Body of pancreas (tissue), 4 donors: Measurements from ENCODE around the gene MIA3. TPM values are rescaled to one million over a fixed set of nuclear protein-coding genes. Genes with fewer than 3 reads are reported as not detected.
"Not testable (repeated sequence)": the region's sequence is repeated elsewhere in the genome, so short reads cannot be mapped to it uniquely, and the experiment has no call there.

Source experiments
- ATAC-seq: fragments of 150-250 bp; one replicate; pipeline ENCODE4 v1.9.1; 2016
- DNase-seq, 4 donors: peaks; one replicate each; pipeline ENCODE4 v3.0.0-alpha.2; 2019
- H3K27ac ChIP-seq, 4 donors: fragments of 200-600 bp; sonication (generic); 1 replicate in 3 of 4; 2 replicates in 1 of 4; pipeline versions ENCODE4 v1.5.1 to v1.6.1; 2016 to 2019; ENCODE audit warnings: mild to moderate bottlenecking in 1 of 4, mixed read lengths in 1 of 4, moderate library complexity in 1 of 4
- H3K27me3 ChIP-seq, 2 donors: fragments of 200-600 bp; sonication (generic); one replicate each; pipeline ENCODE4 v1.6.0; 2016; ENCODE audit warnings: mild to moderate bottlenecking in 1 of 2
- H3K36me3 ChIP-seq, 2 donors: fragments of 200-600 bp; sonication (generic); replicated peaks in 1 of 2; 2 replicates each; pipeline ENCODE4 v1.5.1; 2016; ENCODE audit warnings: low read depth in 2 of 2; ENCODE audit not compliant: insufficient read depth in 1 of 2
- H3K4me1 ChIP-seq: fragments of 200-600 bp; sonication (generic); one replicate; pipeline ENCODE4 v1.6.0; 2016
- H3K4me3 ChIP-seq, 2 donors: fragments of 200-600 bp; sonication (generic); 1 replicate in 1 of 2; 2 replicates in 1 of 2; pipeline ENCODE4 v1.5.1; 2016 to 2019
- H3K9me3 ChIP-seq, 3 donors: fragments of 200-600 bp; sonication (generic); 1 replicate in 2 of 3; 2 replicates in 1 of 3; pipeline ENCODE4 v1.5.1; 2016
- POLR2A ChIP-seq, 3 donors: fragments of 450-650 bp; IDR thresholded peaks; one replicate each; pipeline ENCODE4 v1.6.1; 2016; ENCODE audit warnings: antibody characterized with exemption in 3 of 3, mild to moderate bottlenecking in 2 of 3
- WGBS, 2 donors: methylation state at CpG; one replicate each; pipeline ENCODE4 v1.1.5; 2017; 5-methylcytosine and 5-hydroxymethylcytosine counted together
- intact Hi-C: fragments of 100-400 bp; cut with DNase I; formaldehyde crosslinking; loops from one replicate; pipeline ENCODE4 v1.15.1; 2023
- total RNA-seq, 2 donors: library from RNA; depleted of rRNA; stranded (reverse); fragments of >200 nt; gene quantifications; one replicate each; pipeline ENCODE4 v1.1.0, GENCODE V29; 2016
- TF ChIP-seq, protein P1 (sequence below), 7 experiments: fragments of 450-650 bp in 4 of 7; fragments of 200-600 bp in 3 of 7; sonication (generic) in 3 of 7; IDR thresholded peaks; one replicate each; pipeline ENCODE4 v1.5.1; 2016 to 2019; ENCODE audit warnings: antibody characterized with exemption in 7 of 7

The MIA3 gene
- total RNA-seq, 2 donors from 2014 or later, result 32.2 to 44.8 TPM

DNA sequence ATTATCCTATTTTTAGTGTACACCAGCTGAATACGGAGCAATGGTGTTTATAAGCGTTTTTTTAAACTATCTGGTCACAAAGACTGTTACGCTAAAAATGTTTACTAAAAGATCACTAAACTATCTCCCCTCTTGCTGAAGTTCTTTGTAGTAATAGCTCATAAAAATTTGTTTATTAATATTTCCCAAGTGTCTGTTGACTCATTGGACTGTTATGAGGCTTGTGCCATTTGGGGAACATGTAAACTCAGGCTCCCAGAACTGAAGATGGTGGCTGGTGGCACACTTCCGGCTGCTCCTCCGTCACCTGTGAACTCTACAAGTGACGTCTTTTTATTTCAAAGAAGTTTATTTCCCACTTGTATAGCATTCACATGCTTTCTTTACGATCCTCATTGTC lies 48.1 kb downstream of the MIA3 start:
- H3K4me1 ChIP-seq, result no peaks in the 10 kb centered on the region
- H3K27me3 ChIP-seq, result no peaks in the 10 kb centered on the region
- intact Hi-C loops, result no loop called here
- no peaks in the 10 kb centered on the region for H3K9me3 ChIP-seq
- TF ChIP-seq, protein P1, sequence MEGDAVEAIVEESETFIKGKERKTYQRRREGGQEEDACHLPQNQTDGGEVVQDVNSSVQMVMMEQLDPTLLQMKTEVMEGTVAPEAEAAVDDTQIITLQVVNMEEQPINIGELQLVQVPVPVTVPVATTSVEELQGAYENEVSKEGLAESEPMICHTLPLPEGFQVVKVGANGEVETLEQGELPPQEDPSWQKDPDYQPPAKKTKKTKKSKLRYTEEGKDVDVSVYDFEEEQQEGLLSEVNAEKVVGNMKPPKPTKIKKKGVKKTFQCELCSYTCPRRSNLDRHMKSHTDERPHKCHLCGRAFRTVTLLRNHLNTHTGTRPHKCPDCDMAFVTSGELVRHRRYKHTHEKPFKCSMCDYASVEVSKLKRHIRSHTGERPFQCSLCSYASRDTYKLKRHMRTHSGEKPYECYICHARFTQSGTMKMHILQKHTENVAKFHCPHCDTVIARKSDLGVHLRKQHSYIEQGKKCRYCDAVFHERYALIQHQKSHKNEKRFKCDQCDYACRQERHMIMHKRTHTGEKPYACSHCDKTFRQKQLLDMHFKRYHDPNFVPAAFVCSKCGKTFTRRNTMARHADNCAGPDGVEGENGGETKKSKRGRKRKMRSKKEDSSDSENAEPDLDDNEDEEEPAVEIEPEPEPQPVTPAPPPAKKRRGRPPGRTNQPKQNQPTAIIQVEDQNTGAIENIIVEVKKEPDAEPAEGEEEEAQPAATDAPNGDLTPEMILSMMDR (IDR thresholded peaks at IDR 0.05), result no peak
- TF ChIP-seq POLR2A (IDR thresholded peaks at IDR 0.05), result no peak
- no peak overlapping the region for H3K4me3 ChIP-seq
- ATAC-seq (no peak), DNase-seq (no peak)
- no peak overlapping the region for H3K27ac ChIP-seq
- WGBS, 2 donors, result 88 to 93% methylated on average over 7 of the region's 7 CpGs
- peaks cover 17 to 46% of the 10 kb centered on the region in 2 donors for H3K36me3 ChIP-seq

DNA sequence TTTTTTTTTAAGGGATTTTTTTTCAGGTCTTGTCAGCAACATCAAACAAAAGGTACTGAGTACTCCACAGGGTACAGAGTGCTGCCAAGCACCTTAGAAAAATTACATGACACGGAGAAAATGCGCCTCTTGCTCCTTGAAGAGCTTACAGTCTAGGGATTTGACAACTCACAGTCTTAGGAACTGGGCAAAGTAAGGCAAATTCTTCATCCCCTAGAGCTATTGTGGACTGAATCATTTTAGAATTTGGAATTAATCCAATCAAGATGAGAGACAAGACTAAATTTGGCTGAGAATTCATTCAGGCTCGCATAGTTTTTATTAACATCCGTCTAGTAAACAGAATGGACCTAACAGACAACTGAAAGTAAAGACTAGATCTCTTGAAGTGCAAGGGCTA lies 50.3 kb downstream of the MIA3 start:
- DNase-seq, H3K9me3 ChIP-seq, H3K27me3 ChIP-seq, intact Hi-C loops, H3K4me3 ChIP-seq, ATAC-seq, H3K27ac ChIP-seq, H3K4me1 ChIP-seq: not testable (repeated sequence)
- H3K36me3 ChIP-seq, result peaks cover 17 to 26% of the 10 kb centered on the region in 2 donors
- WGBS, 2 donors, result 83 to 94% methylated on average over 1 to 2 of the region's 4 CpGs

DNA sequence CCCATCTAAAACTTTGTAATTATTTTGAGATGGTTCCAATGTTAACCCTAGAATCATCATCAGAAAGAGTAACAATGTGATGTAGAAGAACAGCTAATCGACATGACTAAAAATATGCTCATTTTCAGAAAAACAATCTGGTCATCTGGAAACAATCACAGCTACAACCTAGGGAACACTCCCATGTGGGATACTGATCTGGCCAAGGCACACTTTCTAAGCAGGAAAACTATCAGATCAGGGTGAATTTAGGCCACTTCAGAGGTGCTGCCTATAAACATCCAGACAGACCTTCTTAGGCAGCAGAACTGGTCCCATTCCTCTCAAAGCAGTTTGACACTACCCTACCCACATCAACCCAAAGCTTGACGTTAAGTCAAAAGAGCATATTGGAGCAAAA lies 51.2 kb downstream of the MIA3 start:
- intact Hi-C loops, DNase-seq, H3K4me1 ChIP-seq, H3K27me3 ChIP-seq, ATAC-seq, H3K4me3 ChIP-seq, H3K27ac ChIP-seq, H3K9me3 ChIP-seq: not testable (repeated sequence)
- no CpG with 5 or more reads among the region's 2 CpGs for WGBS, 2 donors
- peaks cover 21% of the 10 kb centered on the region in 2 donors for H3K36me3 ChIP-seq

DNA sequence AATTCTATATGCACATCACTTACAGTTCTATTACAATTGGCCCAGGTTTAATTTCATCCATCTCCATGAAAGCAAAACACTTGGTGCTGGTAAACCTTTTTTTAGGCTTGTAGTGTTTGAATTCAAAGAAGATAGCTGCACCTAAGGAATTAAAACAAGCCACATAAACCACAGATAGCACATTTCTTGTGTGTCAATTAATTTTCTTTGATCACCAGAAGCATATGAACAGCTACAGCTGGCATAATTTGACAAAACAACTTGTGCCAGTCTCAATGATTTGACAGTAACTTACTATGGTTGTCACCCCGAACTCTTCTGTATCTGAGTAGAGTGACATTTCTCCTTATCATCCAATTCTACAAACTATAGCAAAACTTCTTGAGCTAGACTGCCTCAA lies 52.2 kb downstream of the MIA3 start:
- TF ChIP-seq, protein P1 (IDR thresholded peaks at IDR 0.05), result no peak
- TF ChIP-seq POLR2A (IDR thresholded peaks at IDR 0.05), result no peak
- ATAC-seq, result no peak
- 81 to 85% methylated on average over 1 of the region's 1 CpG for WGBS, 2 donors
- no peaks in the 10 kb centered on the region for H3K4me1 ChIP-seq
- DNase-seq, result no peak
- H3K36me3 ChIP-seq, result peaks cover 14 to 15% of the 10 kb centered on the region in 2 donors
- H3K27ac ChIP-seq, result no peak overlapping the region
- intact Hi-C loops, result no loop called here
- no peaks in the 10 kb centered on the region for H3K9me3 ChIP-seq
- no peaks in the 10 kb centered on the region for H3K27me3 ChIP-seq
- H3K4me3 ChIP-seq, result no peak overlapping the region

DNA sequence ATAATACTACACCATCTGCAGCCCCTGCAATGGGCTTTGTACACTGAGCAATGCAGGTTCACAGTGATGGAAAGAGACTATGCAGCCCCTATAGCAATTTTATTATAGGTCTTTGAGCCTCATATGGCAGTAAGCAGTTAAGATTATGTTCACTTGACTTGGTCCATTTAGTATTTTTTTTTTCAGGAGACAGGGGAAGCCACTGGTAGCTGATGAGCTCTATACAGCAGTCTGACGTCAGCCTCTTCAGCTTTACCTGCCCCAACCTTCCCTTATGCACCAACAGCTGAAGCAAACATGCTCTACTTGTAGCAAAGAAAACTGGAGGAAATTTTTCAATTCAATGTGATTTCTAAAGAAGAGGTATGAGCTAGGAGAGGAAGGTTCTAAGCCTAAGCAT lies 62.2 kb downstream of the MIA3 start:
- DNase-seq (no peak), ATAC-seq (no peak)
- TF ChIP-seq, protein P1 (IDR thresholded peaks at IDR 0.05), result no peak
- TF ChIP-seq POLR2A (IDR thresholded peaks at IDR 0.05), result no peak
- 89 to 92% methylated on average over 1 of the region's 1 CpG for WGBS, 2 donors
- intact Hi-C loops, result no loop called here
- Histone ChIP-seq H3K27me3 (no peaks in the 10 kb centered on the region), H3K9me3 (no peaks in the 10 kb centered on the region), H3K36me3 (peaks cover 0 to 3% of the 10 kb centered on the region in 2 donors), H3K4me3 (no peak overlapping the region), H3K4me1 (no peaks in the 10 kb centered on the region), H3K27ac (no peak overlapping the region)

DNA sequence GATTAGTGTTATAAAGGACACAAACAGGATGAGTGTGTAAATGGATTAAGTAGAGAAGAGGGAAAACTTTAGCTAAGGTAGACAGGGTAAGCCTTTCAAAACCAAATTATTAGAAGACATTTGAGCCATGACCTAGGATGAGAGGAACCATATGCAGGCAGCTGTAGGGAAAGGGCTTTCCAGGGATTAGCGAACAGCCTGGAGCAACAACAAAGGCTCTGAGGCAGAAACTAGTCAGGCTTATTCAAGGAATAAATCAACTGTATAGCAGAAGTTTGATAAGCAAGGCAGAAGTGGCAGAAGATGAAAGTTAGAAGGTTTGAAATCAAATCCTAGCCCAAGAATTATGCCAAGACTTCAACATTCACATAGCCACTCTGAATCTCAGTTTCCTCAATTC lies 73.1 kb downstream of the MIA3 start:
- no peaks in the 10 kb centered on the region for H3K27me3 ChIP-seq
- intact Hi-C loops, result no loop called here
- H3K36me3 ChIP-seq, result peaks cover 0 to 4% of the 10 kb centered on the region in 2 donors
- H3K4me3 ChIP-seq, result no peak overlapping the region
- H3K9me3 ChIP-seq, result no peaks in the 10 kb centered on the region
- DNase-seq (no peak), ATAC-seq (no peak)
- H3K27ac ChIP-seq, result no peak overlapping the region
- H3K4me1 ChIP-seq, result no peaks in the 10 kb centered on the region
- TF ChIP-seq, protein P1 (IDR thresholded peaks at IDR 0.05), result no peak
- no peak for TF ChIP-seq POLR2A (IDR thresholded peaks at IDR 0.05)
- WGBS, 2 donors, result 93 to 100% methylated on average over 1 of the region's 1 CpG
